GM18511 (cell line): ENCODE measurements around the gene ELP2.
"Not testable (repeated sequence)": the region's sequence is repeated elsewhere in the genome, so short reads cannot be mapped to it uniquely, and the experiment has no call there.

Experiments used
- ATAC-seq: cut with Tn5 transposase; IDR thresholded peaks from one replicate; pipeline ENCODE4 v1.9.1; 2021; ENCODE audit warnings: mild to moderate bottlenecking, moderate library complexity; ENCODE audit not compliant: unreplicated experiment

ELP2 gene

GRCh38 chr18:36187193-36187825 is 57.6 kb downstream of the ELP2 start, which contains the start of gene MOCOS:
MOCOS (plus strand) TSS chr18:36187497; CDS start chr18:36187540, 43 bp downstream.
- ATAC-seq: peak; percentile 90

GRCh38 chr18:36187826-36188721 is 58.4 kb downstream of the ELP2 start:
- ATAC-seq: peak; percentile 30

- ATAC-seq: no peak
Observed at GRCh38 chr18:36188916-36189315, 59.2 kb downstream of the ELP2 start.

GRCh38 chr18:36189486-36189885 is 59.8 kb downstream of the ELP2 start:
- no peak for ATAC-seq

- ATAC-seq: no peak
Observed at GRCh38 chr18:36191286-36191685, 61.6 kb downstream of the ELP2 start.

- ATAC-seq: no peak
Observed at GRCh38 chr18:36191711-36192110, 62.0 kb downstream of the ELP2 start.

- no peak for ATAC-seq
Observed at GRCh38 chr18:36194600-36195315, 65.1 kb downstream of the ELP2 start.

GRCh38 chr18:36195427-36196122 is 65.9 kb downstream of the ELP2 start:
- ATAC-seq: no peak

- ATAC-seq: no peak
Observed at GRCh38 chr18:36196238-36196995, 66.7 kb downstream of the ELP2 start.

- ATAC-seq: no peak
Observed at GRCh38 chr18:36197511-36198166, 67.9 kb downstream of the ELP2 start.

- ATAC-seq: no peak
Observed at GRCh38 chr18:36199691-36200295, 70.1 kb downstream of the ELP2 start.

GRCh38 chr18:36200354-36200771 is 70.7 kb downstream of the ELP2 start:
- ATAC-seq: no peak

GRCh38 chr18:36201765-36202164 is 72.1 kb downstream of the ELP2 start:
- no peak for ATAC-seq

- no peak for ATAC-seq
Observed at GRCh38 chr18:36203360-36203895, 73.7 kb downstream of the ELP2 start.

- ATAC-seq: no peak
Observed at GRCh38 chr18:36205166-36205565, 75.5 kb downstream of the ELP2 start.

- no peak for ATAC-seq
Observed at GRCh38 chr18:36207303-36207702, 77.6 kb downstream of the ELP2 start.

GRCh38 chr18:36207969-36208368 is 78.3 kb downstream of the ELP2 start:
- ATAC-seq: not testable (repeated sequence)

GRCh38 chr18:36211612-36212065 is 81.9 kb downstream of the ELP2 start:
- no peak for ATAC-seq
